H1 (cell line): ENCODE measurements around the gene ST6GALNAC3. TPM values are rescaled to one million over a fixed set of nuclear protein-coding genes. Genes with fewer than 3 reads are reported as not detected.

Experiments used
- GTF2F1 ChIP-seq: IDR thresholded peaks from 2 replicates; pipeline ENCODE4 v1.6.1; 2012; ENCODE audit warnings: low read depth, low read length, improper control_type of control experiment, borderline replicate concordance
- KDM4A ChIP-seq: IDR thresholded peaks from one replicate; pipeline ENCODE4 v1.7.1; 2012; ENCODE audit warnings: low read depth, mild to moderate bottlenecking, moderate library complexity, low read length, inconsistent platforms; ENCODE audit not compliant: severe bottlenecking
- polyA plus RNA-seq, 7 experiments: library from polyadenylated mRNA; depleted of rRNA in 3 of 7; stranded (reverse) in 5 of 7; unstranded in 2 of 7; fragments of >200 nt in 5 of 7; fragments of 200-250 nt in 2 of 7; gene quantifications; 1 replicate in 5 of 7; 2 replicates in 1 of 7; 4 replicates in 1 of 7; pipeline versions ENCODE4 v1.2.1 to v1.2.3, GENCODE V29; 2011 to 2013; ENCODE audit warnings: missing spikeins in 2 of 7, mixed read lengths in 2 of 7
- total RNA-seq: library from RNA; stranded (reverse); fragmentation: NEBNext Ultra II Directional; extraction: Animal tissue kit (Norgen Biotek cat#: 25700); gene quantifications from 2 replicates; pipeline ENCODE4 v1.2.1, GENCODE V29; 2021

ST6GALNAC3 gene
- total and polyA plus RNA-seq, 2 of the 8 experiments (the other 6 are each of a cell fraction or from before 2014, with no cell fraction given): 4.9 to 19.0 TPM

DNA sequence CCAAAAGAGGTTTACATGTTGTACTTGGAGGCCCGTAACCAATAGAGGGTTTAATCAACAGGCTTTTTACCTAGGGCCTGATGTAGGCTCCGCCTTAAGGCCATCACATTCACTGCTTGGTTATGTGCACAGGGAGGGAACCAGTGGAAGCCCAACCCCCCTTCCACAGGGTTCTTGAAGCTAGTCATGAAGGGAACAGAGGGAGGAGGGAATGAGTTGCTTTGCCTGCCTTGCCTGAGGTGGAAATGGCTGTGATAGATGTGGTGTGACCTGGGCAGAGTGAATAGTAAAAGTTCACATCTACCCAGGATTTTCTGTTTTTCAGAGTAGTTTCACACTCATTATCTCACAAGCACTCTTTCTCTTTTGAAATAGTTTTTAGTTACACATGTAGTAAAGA, 215.1 kb downstream of the ST6GALNAC3 start (continued):
- TF ChIP-seq KDM4A: no peak
- TF ChIP-seq GTF2F1: no peak
- TF ChIP-seq, all 59 proteins: peak for 0
